GM19455 (cell line): Measurements from ENCODE around the gene PRKAB1.
"Not testable (repeated sequence)": the region's sequence is repeated elsewhere in the genome, so short reads cannot be mapped to it uniquely, and the experiment has no call there.

Source experiments
- ATAC-seq: cut with Tn5 transposase; IDR thresholded peaks from one replicate; pipeline ENCODE4 v1.9.1; 2021; ENCODE audit not compliant: unreplicated experiment

Gene PRKAB1

GRCh38 chr12:119667577-119668323 is at the start of gene PRKAB1:
PRKAB1 (plus strand) TSS chr12:119668133; CDS start chr12:119668245, 112 bp downstream.
- ATAC-seq: peak; percentile 96

- ATAC-seq: not testable (repeated sequence)
These were observed 49.5 kb upstream of the PRKAB1 start for GRCh38 chr12:119618328-119618896.

GRCh38 chr12:119620490-119620889 is 47.4 kb upstream of the PRKAB1 start:
- ATAC-seq: no peak

GRCh38 chr12:119621878-119622277 is 46.1 kb upstream of the PRKAB1 start:
- ATAC-seq: no peak

- ATAC-seq: no peak
These were observed 43.0 kb upstream of the PRKAB1 start for GRCh38 chr12:119624966-119625365.

GRCh38 chr12:119627019-119627643 is 40.8 kb upstream of the PRKAB1 start:
- ATAC-seq: no peak

- no peak for ATAC-seq
These were observed 40.2 kb upstream of the PRKAB1 start for GRCh38 chr12:119627686-119628085.

GRCh38 chr12:119630223-119630780 is 37.6 kb upstream of the PRKAB1 start:
- no peak for ATAC-seq

- no peak for ATAC-seq
These were observed 36.9 kb upstream of the PRKAB1 start for GRCh38 chr12:119630962-119631550.

GRCh38 chr12:119631930-119632678 is 35.8 kb upstream of the PRKAB1 start:
- ATAC-seq: no peak

- no peak for ATAC-seq
These were observed 33.2 kb upstream of the PRKAB1 start for GRCh38 chr12:119634743-119635142.

- no peak for ATAC-seq
These were observed 24.9 kb upstream of the PRKAB1 start for GRCh38 chr12:119642986-119643385.

GRCh38 chr12:119644930-119645329 is 23.0 kb upstream of the PRKAB1 start:
- no peak for ATAC-seq

- no peak for ATAC-seq
These were observed 22.3 kb upstream of the PRKAB1 start for GRCh38 chr12:119645535-119646059.

- no peak for ATAC-seq
These were observed 18.6 kb upstream of the PRKAB1 start for GRCh38 chr12:119649202-119649808.

- no peak for ATAC-seq
These were observed 15.3 kb upstream of the PRKAB1 start for GRCh38 chr12:119652665-119653064.

GRCh38 chr12:119657001-119657400 is 10.9 kb upstream of the PRKAB1 start:
- not testable (repeated sequence) for ATAC-seq

GRCh38 chr12:119658166-119658565 is 9.8 kb upstream of the PRKAB1 start:
- not testable (repeated sequence) for ATAC-seq

- ATAC-seq: no peak
These were observed 8.5 kb upstream of the PRKAB1 start for GRCh38 chr12:119659289-119659897.

- ATAC-seq: no peak
These were observed 7.9 kb upstream of the PRKAB1 start for GRCh38 chr12:119660076-119660475.
